HepG2 (cell line): ENCODE results near the gene GJC2. TPM values are rescaled to one million over a fixed set of nuclear protein-coding genes. Genes with fewer than 3 reads are reported as not detected.

Source experiments
- ATAC-seq: fragments of 200-7000 bp; cut with Tn5 transposase; 3 replicates; pipeline ENCODE4 v1.9.1; 2020; ENCODE audit warnings: mild to moderate bottlenecking, moderate library complexity
- BruUV-seq: library from RNA; stranded (reverse); fragments of 400-500 nt; replicated peaks from 2 replicates; lab custom pipeline; 2021; lab: Mats Ljungman, UMichigan
- CTCF ChIA-PET: fragments of 300-600 bp; formaldehyde crosslinking; extraction: SDS; loops from one replicate; lab custom pipeline; 2021; ENCODE audit warnings: low total read pairs, inconsistent platforms, low intra/inter-chr PET ratio; lab: Yijun Ruan, JAX
- POLR2A ChIA-PET: fragments of 350-600 bp; sonication (Branson Sonifier 250); formaldehyde crosslinking; loops from one replicate; lab custom pipeline; 2020; ENCODE audit warnings: antibody characterized with exemption, inconsistent platforms; lab: Yijun Ruan, JAX
- DNase-seq: peaks from one replicate; pipeline ENCODE4 v3.0.0-alpha.2; 2015; ENCODE audit warnings: low spot score
- FAIRE-seq: peaks from 3 replicates; lab custom pipeline; 2011; peaks lifted over from hg19 to GRCh38; lab: Jason Lieb, UNC
- H2AFZ ChIP-seq: one replicate; pipeline ENCODE4 v1.6.1; 2011; ENCODE audit warnings: low read length, inconsistent platforms
- H3K27ac ChIP-seq: fragments of 300-600 bp; 3 replicates; pipeline ENCODE4 v1.8.0; 2011; ENCODE audit warnings: mixed run types, mild to moderate bottlenecking, mixed read lengths, low read length, inconsistent platforms; ENCODE audit not compliant: insufficient read depth; ENCODE audit errors: extremely low read length
- H3K27me3 ChIP-seq, 2 experiments: fragments of 200-600 bp in 1 of 2; 2 replicates in 1 of 2; 3 replicates in 1 of 2; pipeline versions ENCODE4 v1.6.0 to v1.8.0; 2011; ENCODE audit warnings: low read length in 2 of 2, mild to moderate bottlenecking in 2 of 2, moderate library complexity in 2 of 2, inconsistent platforms in 1 of 2; ENCODE audit not compliant: insufficient read depth in 2 of 2, control insufficient read depth in 1 of 2
- H3K36me3 ChIP-seq, 2 experiments: fragments of 200-600 bp in 1 of 2; replicated peaks in 1 of 2; 2 replicates in 1 of 2; 3 replicates in 1 of 2; pipeline versions ENCODE4 v1.5.1 to v1.8.0; 2011; ENCODE audit warnings: low read length in 2 of 2, inconsistent platforms in 1 of 2; ENCODE audit not compliant: insufficient read depth in 2 of 2, control insufficient read depth in 1 of 2
- H3K4me1 ChIP-seq: 2 replicates; pipeline ENCODE4 v1.5.1; 2012; ENCODE audit warnings: low read length, inconsistent platforms; ENCODE audit not compliant: insufficient read depth
- H3K4me2 ChIP-seq: 2 replicates; pipeline ENCODE4 v1.6.0; 2011; ENCODE audit warnings: low read depth, low read length, inconsistent platforms
- H3K4me3 ChIP-seq, 3 experiments: fragments of 200-600 bp in 1 of 3; sonication (generic), shearing (Covaris generic) in 1 of 3; replicated peaks in 1 of 3; 2 replicates each; pipeline ENCODE4 v1.5.1; 2011 to 2016; ENCODE audit warnings: low read length in 3 of 3, inconsistent platforms in 2 of 3, low read depth in 2 of 3, mild to moderate bottlenecking in 2 of 3, control low read depth in 1 of 3, mixed read lengths in 1 of 3; ENCODE audit not compliant: insufficient read depth in 1 of 3
- H3K79me2 ChIP-seq: one replicate; pipeline ENCODE4 v1.6.1; 2011; ENCODE audit warnings: low read length, inconsistent platforms; ENCODE audit not compliant: insufficient read depth
- H3K9ac ChIP-seq: 2 replicates; pipeline ENCODE4 v1.6.0; 2011; ENCODE audit warnings: mild to moderate bottlenecking, low read depth, low read length, inconsistent platforms; ENCODE audit not compliant: insufficient read depth
- H3K9me3 ChIP-seq: 2 replicates; pipeline ENCODE4 v1.5.1; 2012; ENCODE audit warnings: mild to moderate bottlenecking, low read length
- H4K20me1 ChIP-seq: 2 replicates; pipeline ENCODE4 v1.6.0; 2011; ENCODE audit warnings: inconsistent platforms, mild to moderate bottlenecking, low read length, moderate library complexity; ENCODE audit not compliant: insufficient read depth
- ATF7-NPFF ChIP-seq: sonication (generic); formaldehyde crosslinking; IDR thresholded peaks from 2 replicates; pipeline ENCODE4 v1.8.1; 2023; ENCODE audit warnings: mild to moderate bottlenecking, low read depth, missing genetic modification reagents, moderate library complexity
- LCORL ChIP-seq, 2 experiments: fragments of 450-650 bp in 1 of 2; sonication (generic) in 1 of 2; formaldehyde crosslinking in 1 of 2; IDR thresholded peaks; 2 replicates each; pipeline versions ENCODE4 v1.5.0 to v1.6.1; 2017 to 2020; ENCODE audit warnings: antibody characterized with exemption in 1 of 2, missing genetic modification reagents in 1 of 2
- MTF1 ChIP-seq: sonication (generic); formaldehyde crosslinking; IDR thresholded peaks from 2 replicates; pipeline ENCODE4 v1.5.0; 2020; ENCODE audit warnings: missing genetic modification reagents
- PAF1 ChIP-seq: IDR thresholded peaks from 2 replicates; pipeline ENCODE4 v1.6.1; 2016; ENCODE audit warnings: missing genetic modification reagents, missing compliant biosample characterization
- SETDB1 ChIP-seq: sonication (generic); formaldehyde crosslinking; IDR thresholded peaks from 2 replicates; pipeline ENCODE4 v1.5.1; 2020; ENCODE audit warnings: missing genetic modification reagents, mild to moderate bottlenecking, borderline replicate concordance
- ZBTB7A ChIP-seq: sonication (generic); formaldehyde crosslinking; IDR thresholded peaks from 2 replicates; pipeline ENCODE4 v1.8.0; 2022; ENCODE audit warnings: mild to moderate bottlenecking, missing genetic modification reagents
- ZNF781 ChIP-seq: sonication (generic); formaldehyde crosslinking; IDR thresholded peaks from 2 replicates; pipeline ENCODE4 v1.5.1; 2020; ENCODE audit warnings: borderline replicate concordance, mild to moderate bottlenecking, missing genetic modification reagents; ENCODE audit errors: not compliant biosample characterization
- WGBS: methylation state at CpG from one replicate; pipeline ENCODE4 v1.1.6; 2017; ENCODE audit warnings: low lambda C conversion rate; 5-methylcytosine and 5-hydroxymethylcytosine counted together
- in situ Hi-C: cut with HindIII; loops from 2 replicates; pipeline ENCODE4 v1.10.0; 2017; ENCODE audit warnings: low pct_unique_long_range_greater_than_20kb; ENCODE audit not compliant: extremely low pct_ligation_motif_present
- intact Hi-C: fragments of 100-400 bp; cut with micrococcal nuclease; formaldehyde crosslinking; loops from one replicate; pipeline ENCODE4 v1.10.0; 2022; ENCODE audit not compliant: unreplicated experiment
- polyA plus RNA-seq, 8 experiments: library from polyadenylated mRNA; depleted of rRNA in 3 of 8; stranded (reverse) in 7 of 8; unstranded in 1 of 8; fragments of >200 nt; fragmentation: Illumina TruSeq in 4 of 8; extraction: Trizol in 4 of 8; gene quantifications; 2 replicates each; pipeline versions ENCODE4 v1.2.1 to v1.2.3, GENCODE V29; 2011 to 2016; ENCODE audit warnings: low read depth in 4 of 8, missing spikeins in 1 of 8, mixed read lengths in 1 of 8; ENCODE audit not compliant: insufficient read depth in 1 of 8
- total RNA-seq, 5 experiments: library from RNA; depleted of rRNA; stranded (reverse); fragments of >200 nt; fragmentation: Illumina TruSeq; extraction: Trizol; gene quantifications; 2 replicates each; pipeline ENCODE4 v1.2.3, GENCODE V29; 2016; ENCODE audit warnings: low read depth in 1 of 5
- TF ChIP-seq, protein P1 (sequence below): sonication (generic); formaldehyde crosslinking; IDR thresholded peaks from 2 replicates; pipeline ENCODE4 v1.4.0; 2020; ENCODE audit warnings: mild to moderate bottlenecking, low read depth, missing genetic modification reagents
- TF ChIP-seq, protein P2 (sequence below): IDR thresholded peaks from 2 replicates; pipeline ENCODE4 v1.6.1; 2016; ENCODE audit warnings: missing biosample characterization, missing genetic modification reagents, low read depth
- TF ChIP-seq, protein P3 (sequence below): sonication (generic); formaldehyde crosslinking; conservative IDR thresholded peaks from 2 replicates; pipeline ENCODE4 v1.8.0; 2022; ENCODE audit warnings: low read depth, missing genetic modification reagents
- TF ChIP-seq, protein P4 (sequence below): sonication (generic); formaldehyde crosslinking; IDR thresholded peaks from 2 replicates; pipeline ENCODE4 v1.8.0; 2022; ENCODE audit warnings: missing genetic modification reagents, low read depth, mild to moderate bottlenecking, borderline replicate concordance

The GJC2 gene
- total and polyA plus RNA-seq, 2 of the 13 experiments (the other 11 are each of a cell fraction or from before 2014, with no cell fraction given): 1.6 to 3.8 TPM

DNA sequence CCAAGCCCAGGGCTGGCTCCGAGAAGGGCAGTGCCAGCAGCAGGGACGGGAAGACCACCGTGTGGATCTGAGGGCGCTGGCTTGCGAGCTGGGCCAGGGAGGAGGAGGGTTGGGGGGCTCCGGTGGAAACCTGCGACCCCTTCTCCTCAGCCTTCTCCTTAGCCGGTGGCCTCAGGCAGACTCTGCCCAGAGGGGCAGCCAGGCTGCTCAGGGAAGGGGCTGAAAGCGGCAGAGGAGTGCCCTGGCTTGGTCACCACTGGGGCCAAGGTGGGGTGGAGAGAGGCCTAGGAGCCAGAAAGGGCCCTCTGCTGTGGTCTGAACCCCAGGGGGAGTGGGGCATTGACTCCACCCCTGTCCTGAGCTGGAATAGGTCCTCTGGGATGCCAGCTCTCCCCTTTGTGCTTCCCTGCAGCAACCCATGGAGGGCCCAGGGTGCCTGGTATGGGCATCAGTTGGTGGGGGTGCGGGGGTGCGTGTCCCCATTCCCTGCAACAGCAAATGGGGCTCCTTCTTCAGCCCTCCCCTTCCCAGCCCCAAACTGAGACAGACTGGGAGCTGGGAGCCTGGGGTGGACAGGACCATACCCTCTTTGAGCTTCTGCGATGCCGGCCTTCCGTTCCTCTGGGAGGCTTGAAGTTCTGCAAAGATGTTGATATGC is 9.4 kb downstream of the GJC2 start:
- ATAC-seq (no peak), FAIRE-seq (no peak), DNase-seq (no peak)
- H3K4me1 ChIP-seq: peaks cover 48% of the 10 kb centered on the region
- H3K9me3 ChIP-seq: no peaks in the 10 kb centered on the region
- ChIA-PET POLR2A (interaction anchor here (0.7 to 2.8 kb wide), 5 partner anchors 8 to 49 kb away, joined by 4 to 16 read pairs (median 5); partner anchors contain the start of genes GJC2 and GUK1), CTCF (no interaction called here)
- H3K27me3 ChIP-seq: no peaks in the 10 kb centered on the region; a peak in 1 of 5 replicates
- BruUV-seq: no TSS peak
- no peak overlapping the region for H2AFZ ChIP-seq
- no peak overlapping the region for H3K4me3 ChIP-seq
- H4K20me1 ChIP-seq: peaks cover 3% of the 10 kb centered on the region; the same call in 1 of the 2 replicates
- TF ChIP-seq PAF1 (no peak), ATF7-NPFF (CRISPR knock-in tag) (no peak), LCORL (IDR thresholded peaks at IDR 0.05) (no peak), LCORL (CRISPR knock-in tag; IDR thresholded peaks at IDR 0.05) (no peak), ZBTB7A (CRISPR knock-in tag) (no peak), MTF1 (CRISPR knock-in tag) (no peak), ZNF781 (no peak), SETDB1 (no peak)
- TF ChIP-seq, protein P1, sequence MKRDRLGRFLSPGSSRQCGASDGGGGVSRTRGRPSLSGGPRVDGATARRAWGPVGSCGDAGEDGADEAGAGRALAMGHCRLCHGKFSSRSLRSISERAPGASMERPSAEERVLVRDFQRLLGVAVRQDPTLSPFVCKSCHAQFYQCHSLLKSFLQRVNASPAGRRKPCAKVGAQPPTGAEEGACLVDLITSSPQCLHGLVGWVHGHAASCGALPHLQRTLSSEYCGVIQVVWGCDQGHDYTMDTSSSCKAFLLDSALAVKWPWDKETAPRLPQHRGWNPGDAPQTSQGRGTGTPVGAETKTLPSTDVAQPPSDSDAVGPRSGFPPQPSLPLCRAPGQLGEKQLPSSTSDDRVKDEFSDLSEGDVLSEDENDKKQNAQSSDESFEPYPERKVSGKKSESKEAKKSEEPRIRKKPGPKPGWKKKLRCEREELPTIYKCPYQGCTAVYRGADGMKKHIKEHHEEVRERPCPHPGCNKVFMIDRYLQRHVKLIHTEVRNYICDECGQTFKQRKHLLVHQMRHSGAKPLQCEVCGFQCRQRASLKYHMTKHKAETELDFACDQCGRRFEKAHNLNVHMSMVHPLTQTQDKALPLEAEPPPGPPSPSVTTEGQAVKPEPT (CRISPR knock-in tag): no peak
- TF ChIP-seq, protein P2, sequence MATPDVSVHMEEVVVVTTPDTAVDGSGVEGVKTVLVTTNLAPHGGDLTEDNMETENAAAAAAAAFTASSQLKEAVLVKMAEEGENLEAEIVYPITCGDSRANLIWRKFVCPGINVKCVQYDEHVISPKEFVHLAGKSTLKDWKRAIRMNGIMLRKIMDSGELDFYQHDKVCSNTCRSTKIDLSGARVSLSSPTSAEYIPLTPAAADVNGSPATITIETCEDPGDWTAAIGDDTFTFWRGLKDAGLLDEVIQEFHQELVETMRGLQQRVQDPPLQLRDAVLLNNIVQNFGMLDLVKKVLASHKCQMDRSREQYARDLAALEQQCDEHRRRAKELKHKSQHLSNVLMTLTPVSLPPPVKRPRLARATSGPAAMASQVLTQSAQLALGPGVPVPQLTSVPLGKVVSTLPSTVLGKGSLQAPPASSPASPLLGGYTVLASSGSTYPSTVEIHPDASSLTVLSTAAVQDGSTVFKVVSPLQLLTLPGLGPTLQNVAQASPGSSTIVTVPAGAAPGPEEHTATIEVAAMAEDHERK (CRISPR knock-in tag): no peak
- TF ChIP-seq, protein P3, sequence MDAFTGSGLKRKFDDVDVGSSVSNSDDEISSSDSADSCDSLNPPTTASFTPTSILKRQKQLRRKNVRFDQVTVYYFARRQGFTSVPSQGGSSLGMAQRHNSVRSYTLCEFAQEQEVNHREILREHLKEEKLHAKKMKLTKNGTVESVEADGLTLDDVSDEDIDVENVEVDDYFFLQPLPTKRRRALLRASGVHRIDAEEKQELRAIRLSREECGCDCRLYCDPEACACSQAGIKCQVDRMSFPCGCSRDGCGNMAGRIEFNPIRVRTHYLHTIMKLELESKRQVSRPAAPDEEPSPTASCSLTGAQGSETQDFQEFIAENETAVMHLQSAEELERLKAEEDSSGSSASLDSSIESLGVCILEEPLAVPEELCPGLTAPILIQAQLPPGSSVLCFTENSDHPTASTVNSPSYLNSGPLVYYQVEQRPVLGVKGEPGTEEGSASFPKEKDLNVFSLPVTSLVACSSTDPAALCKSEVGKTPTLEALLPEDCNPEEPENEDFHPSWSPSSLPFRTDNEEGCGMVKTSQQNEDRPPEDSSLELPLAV: no peak
- TF ChIP-seq, protein P4, sequence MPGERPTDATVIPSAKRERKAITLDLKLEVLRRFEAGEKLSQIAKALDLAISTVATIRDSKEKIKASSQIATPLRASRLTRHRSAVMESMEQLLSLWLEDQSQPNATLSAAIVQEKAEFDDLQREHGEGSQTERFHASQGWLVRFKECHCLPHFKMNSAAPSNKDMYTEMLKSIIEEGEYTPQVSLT: no peak
- no peaks in the 10 kb centered on the region for H3K36me3 ChIP-seq
- intact Hi-C loops: no loop called here
- H3K27ac ChIP-seq: no peak overlapping the region
- H3K4me2 ChIP-seq: no peak overlapping the region
- no peak overlapping the region for H3K9ac ChIP-seq
- WGBS: 80% methylated on average over 3 of the region's 14 CpGs
- no peaks in the 10 kb centered on the region for H3K79me2 ChIP-seq
- in situ Hi-C loops: no loop called here
